Fibroblast of villous mesenchyme (primary cell): Measurements from ENCODE around the gene SCN5A. TPM values are rescaled to one million over a fixed set of nuclear protein-coding genes. Genes with fewer than 3 reads are reported as not detected.

Experiments used
- DNase-seq: peaks from one replicate; pipeline ENCODE4 v3.0.0-alpha.2; 2010; ENCODE audit warnings: low read depth
- H3K4me3 ChIP-seq: 2 replicates; pipeline ENCODE4 v1.5.1; 2011; ENCODE audit warnings: low read depth, mild to moderate bottlenecking, low read length
- CTCF ChIP-seq: IDR thresholded peaks from 2 replicates; pipeline ENCODE4 v1.5.1; 2012; ENCODE audit warnings: low read depth, mild to moderate bottlenecking, low read length; ENCODE audit not compliant: insufficient read depth
- total RNA-seq: library from RNA; depleted of rRNA; stranded (reverse); fragments of >200 nt; gene quantifications from 2 replicates; pipeline ENCODE4 v1.2.3, GENCODE V29; 2012

SCN5A gene
- total RNA-seq, 1 donor, result 0.43 TPM

GRCh38 chr3:38653685-38654537 is 4.4 kb upstream of the SCN5A start:
- no peak for TF ChIP-seq CTCF
- no peak overlapping the region for H3K4me3 ChIP-seq
- no peak for DNase-seq

- no peak overlapping the region for H3K4me3 ChIP-seq
- no peak for DNase-seq
- no peak for TF ChIP-seq CTCF
These were observed 3.4 kb upstream of the SCN5A start for GRCh38 chr3:38652934-38653333.

- no peak overlapping the region for H3K4me3 ChIP-seq
- peak; percentile 42 for DNase-seq
- TF ChIP-seq CTCF, result peak; percentile 99
These were observed 1.8 kb upstream of the SCN5A start for GRCh38 chr3:38651153-38651789.

- H3K4me3 ChIP-seq, result no peak overlapping the region
- no peak for DNase-seq
- TF ChIP-seq CTCF, result no peak
These were observed 913 bp upstream of the SCN5A start for GRCh38 chr3:38650248-38650951.

GRCh38 chr3:38648659-38649499 is 608 bp downstream of the SCN5A start:
- no peak for DNase-seq
- TF ChIP-seq CTCF, result no peak
- H3K4me3 ChIP-seq, result peak overlapping the region; percentile 51

GRCh38 chr3:38648024-38648658 is 1.3 kb downstream of the SCN5A start:
- no peak for DNase-seq
- no peak for TF ChIP-seq CTCF
- H3K4me3 ChIP-seq, result no peak overlapping the region
